HEK293 (cell line): Measurements from ENCODE around the gene MTFP1.

Source experiments
- CTCF ChIA-PET: fragments of 350-600 bp; formaldehyde crosslinking; extraction: SDS; loops from one replicate; lab custom pipeline; 2021; ENCODE audit warnings: antibody characterized with exemption; lab: Yijun Ruan, JAX
- POLR2A ChIA-PET: fragments of 300-600 bp; formaldehyde crosslinking; extraction: SDS; loops from one replicate; lab custom pipeline; 2020; ENCODE audit warnings: antibody characterized with exemption, inconsistent platforms; lab: Yijun Ruan, JAX
- H3K27ac ChIP-seq: fragments of 200-500 bp; sonication (Bioruptor generic); 2 replicates; pipeline ENCODE4 v1.5.1; 2014; ENCODE audit warnings: low read depth, low read length, control low read depth, inconsistent platforms; ENCODE audit errors: extremely low read depth
- H3K36me3 ChIP-seq, 2 experiments: fragments of 200-500 bp in 1 of 2; sonication (Bioruptor generic) in 1 of 2; 1 replicate in 1 of 2; 2 replicates in 1 of 2; pipeline ENCODE4 v1.5.1; 2014 to 2017; ENCODE audit warnings: inconsistent platforms in 2 of 2, low read length in 2 of 2; ENCODE audit not compliant: control insufficient read depth in 2 of 2, insufficient read depth in 1 of 2
- H3K4me1 ChIP-seq: fragments of 200-500 bp; sonication (Bioruptor generic); 2 replicates; pipeline ENCODE4 v1.5.1; 2014; ENCODE audit warnings: mild to moderate bottlenecking, low read length, inconsistent platforms; ENCODE audit not compliant: control insufficient read depth, insufficient read depth
- H3K4me3 ChIP-seq: 2 replicates; pipeline ENCODE4 v1.5.1; 2011; ENCODE audit warnings: low read depth, mild to moderate bottlenecking, control low read depth, low read length, moderate library complexity
- H3K9me3 ChIP-seq: fragments of 200-500 bp; sonication (Bioruptor generic); 2 replicates; pipeline ENCODE4 v1.5.1; 2014; ENCODE audit warnings: low read depth, low read length, inconsistent platforms; ENCODE audit not compliant: control insufficient read depth, insufficient read depth
- EGR2 ChIP-seq: fragments of 450-650 bp; formaldehyde crosslinking; IDR thresholded peaks from 2 replicates; pipeline ENCODE4 v1.5.1; 2016; ENCODE audit warnings: low read depth, missing biosample characterization, missing genetic modification characterization
- GLIS1 ChIP-seq: fragments of 450-650 bp; formaldehyde crosslinking; IDR thresholded peaks from 2 replicates; pipeline ENCODE4 v1.5.1; 2016; ENCODE audit warnings: missing biosample characterization, missing genetic modification characterization
- KLF8 ChIP-seq: fragments of 450-650 bp; formaldehyde crosslinking; IDR thresholded peaks from 2 replicates; pipeline ENCODE4 v1.5.1; 2016; ENCODE audit warnings: missing biosample characterization, missing genetic modification characterization
- PATZ1 ChIP-seq: fragments of 450-650 bp; formaldehyde crosslinking; IDR thresholded peaks from 2 replicates; pipeline ENCODE4 v1.5.1; 2016; ENCODE audit warnings: missing biosample characterization, missing genetic modification characterization
- SALL2 ChIP-seq: fragments of 450-650 bp; formaldehyde crosslinking; IDR thresholded peaks from 2 replicates; pipeline ENCODE4 v1.5.0; 2017; ENCODE audit warnings: missing biosample characterization, mild to moderate bottlenecking, missing genetic modification characterization, borderline replicate concordance
- ZBTB17 ChIP-seq: fragments of 450-650 bp; formaldehyde crosslinking; IDR thresholded peaks from 2 replicates; pipeline ENCODE4 v1.5.1; 2016; ENCODE audit warnings: missing biosample characterization, missing genetic modification characterization
- ZNF311 ChIP-seq: fragments of 450-650 bp; formaldehyde crosslinking; IDR thresholded peaks from 2 replicates; pipeline ENCODE4 v1.5.1; 2017; ENCODE audit warnings: missing biosample characterization, missing genetic modification characterization, borderline replicate concordance
- ZNF335 ChIP-seq: fragments of 450-650 bp; formaldehyde crosslinking; conservative IDR thresholded peaks from 2 replicates; pipeline ENCODE4 v1.5.1; 2016; ENCODE audit warnings: missing biosample characterization, missing genetic modification characterization
- ZNF514 ChIP-seq: fragments of 450-650 bp; formaldehyde crosslinking; IDR thresholded peaks from 2 replicates; pipeline ENCODE4 v1.5.1; 2016; ENCODE audit warnings: missing biosample characterization, missing genetic modification characterization
- ZNF518A ChIP-seq: fragments of 450-650 bp; formaldehyde crosslinking; conservative IDR thresholded peaks from 2 replicates; pipeline ENCODE4 v1.5.1; 2016; ENCODE audit warnings: low read depth, missing biosample characterization, missing genetic modification characterization
- ZNF692 ChIP-seq: fragments of 450-650 bp; formaldehyde crosslinking; IDR thresholded peaks from 2 replicates; pipeline ENCODE4 v1.5.1; 2016; ENCODE audit warnings: missing biosample characterization, missing genetic modification characterization
- ZNF768 ChIP-seq: fragments of 450-650 bp; formaldehyde crosslinking; IDR thresholded peaks from 2 replicates; pipeline ENCODE4 v1.5.1; 2018; ENCODE audit warnings: missing biosample characterization, mild to moderate bottlenecking, missing genetic modification characterization
- ZNF843 ChIP-seq: fragments of 450-650 bp; formaldehyde crosslinking; IDR thresholded peaks from 2 replicates; pipeline ENCODE4 v1.5.1; 2016; ENCODE audit warnings: missing biosample characterization, missing genetic modification characterization

The MTFP1 gene

GRCh38 chr22:30444632-30445437 lies 19.3 kb downstream of the MTFP1 start (continued):
- TF ChIP-seq PATZ1 (tag by site-specific recombination), result peak; percentile 76
- TF ChIP-seq KLF8 (tag by site-specific recombination), result peak; percentile 26; the same call in 1 of the 2 replicates
- TF ChIP-seq ZNF768 (tag by site-specific recombination), result peak; percentile 68; the same call in 1 of the 2 replicates
- peak; percentile 39 for TF ChIP-seq ZNF335
- peak; percentile 43 for TF ChIP-seq ZNF518A (tag by site-specific recombination)
- TF ChIP-seq ZNF514 (tag by site-specific recombination), result no peak
- 0 out of 2 replicates have a peak, but pooled peaks have one; percentile 14 for TF ChIP-seq ZNF692 (tag by site-specific recombination)
- TF ChIP-seq ZNF311 (tag by site-specific recombination), result no peak
- TF ChIP-seq EGR2, result 0 out of 2 replicates have a peak, but pooled peaks have one; percentile 44
- no peak for TF ChIP-seq SALL2 (tag by site-specific recombination)

- Histone ChIP-seq H3K27ac (no peak overlapping the region), H3K9me3 (no peaks in the 10 kb centered on the region), H3K36me3 (no peaks in the 10 kb centered on the region), H3K4me1 (no peaks in the 10 kb centered on the region), H3K4me3 (no peak overlapping the region)
- ChIA-PET POLR2A (interaction anchor here (0.5 to 2.5 kb wide), 3 partner anchors 19 to 114 kb away, joined by 4 to 17 read pairs (median 6); partner anchors contain the start of gene MTFP1), CTCF (interaction anchor here (0.9 to 6.3 kb wide), 21 partner anchors 9 to 312 kb away, joined by 3 to 59 read pairs (median 6); partner anchors contain the start of genes MTFP1, SEC14L2 and SEC14L3)
- TF ChIP-seq GLIS1 (tag by site-specific recombination) (no peak), KLF8 (tag by site-specific recombination) (no peak), ZNF843 (tag by site-specific recombination) (no peak), ZBTB17 (0 out of 2 replicates have a peak, but pooled peaks have one; percentile 18)
Observed at GRCh38 chr22:30445438-30446145, 20.0 kb downstream of the MTFP1 start.
